Activated T-cell treated with anti-CD3 and anti-CD28 coated beads for 24 hours (primary cell): ENCODE results near the gene RASSF9.

Experiments used
- DNase-seq: peaks from one replicate; pipeline ENCODE4 v3.0.0-alpha.2; 2020; ENCODE audit warnings: low read depth

The RASSF9 gene

GRCh38 chr12:85836197-85837090 is at the start of gene RASSF9:
Gene RASSF9, minus strand, starts transcription at chr12:85836409. Its CDS starts 208 bp downstream, at chr12:85836201.
- no peak for DNase-seq

- no peak for DNase-seq
Observed at GRCh38 chr12:85883763-85884162, 47.6 kb upstream of the RASSF9 start.

DNA sequence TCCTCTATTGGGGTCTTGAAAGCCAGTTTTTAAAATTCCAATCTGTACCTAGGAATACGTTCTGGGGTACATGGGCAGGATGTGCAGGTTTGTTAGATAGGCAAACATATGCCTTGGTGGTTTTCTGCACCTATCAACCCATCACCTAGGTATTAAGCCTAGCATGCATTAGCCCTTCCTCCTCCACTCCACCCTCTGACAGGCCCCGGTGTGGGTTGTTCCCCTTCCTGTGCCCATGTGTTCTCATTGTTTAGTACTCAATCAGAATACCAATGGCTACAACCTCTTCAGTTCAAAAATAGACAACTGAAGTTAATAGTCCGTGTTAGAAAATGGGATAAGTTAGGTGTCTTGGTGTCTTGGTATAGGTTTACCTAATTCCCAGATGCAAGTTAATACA is 41.2 kb upstream of the RASSF9 start:
- no peak for DNase-seq

- DNase-seq, result no peak
Observed at GRCh38 chr12:85874031-85874461, 37.8 kb upstream of the RASSF9 start, which contains the start of gene NTS. Gene NTS, plus strand, starts transcription at chr12:85874295. Its CDS starts 109 bp downstream, at chr12:85874404.

DNA sequence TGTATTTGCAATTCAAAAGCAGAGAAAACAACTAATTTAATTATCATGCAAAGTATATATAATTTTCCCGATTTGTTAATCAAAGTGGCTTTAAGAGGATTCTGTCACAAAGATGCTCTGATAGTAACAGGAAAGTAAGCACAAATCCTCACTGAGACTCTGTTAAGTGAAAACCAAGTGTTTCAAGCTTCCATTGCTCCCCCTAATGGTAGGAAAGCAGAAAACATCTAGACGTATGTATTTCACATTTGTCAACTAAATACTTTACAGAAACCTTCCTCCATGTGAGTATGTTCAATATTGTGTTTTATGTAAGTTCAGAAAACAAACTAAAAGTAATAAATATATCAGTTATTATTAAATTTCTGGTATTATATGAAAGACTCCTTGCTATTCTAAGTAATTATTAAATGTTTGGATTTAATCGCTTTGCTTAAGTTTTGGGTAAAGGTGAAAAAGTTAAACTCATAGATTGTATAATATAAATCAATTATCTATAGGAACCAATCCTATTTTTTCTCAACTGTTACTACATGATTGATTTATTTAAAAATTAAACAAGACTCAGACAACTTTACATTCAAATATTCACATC is 36.4 kb upstream of the RASSF9 start:
- no peak for DNase-seq

- no peak for DNase-seq
Observed at GRCh38 chr12:85866986-85867776, 31.0 kb upstream of the RASSF9 start.

DNA sequence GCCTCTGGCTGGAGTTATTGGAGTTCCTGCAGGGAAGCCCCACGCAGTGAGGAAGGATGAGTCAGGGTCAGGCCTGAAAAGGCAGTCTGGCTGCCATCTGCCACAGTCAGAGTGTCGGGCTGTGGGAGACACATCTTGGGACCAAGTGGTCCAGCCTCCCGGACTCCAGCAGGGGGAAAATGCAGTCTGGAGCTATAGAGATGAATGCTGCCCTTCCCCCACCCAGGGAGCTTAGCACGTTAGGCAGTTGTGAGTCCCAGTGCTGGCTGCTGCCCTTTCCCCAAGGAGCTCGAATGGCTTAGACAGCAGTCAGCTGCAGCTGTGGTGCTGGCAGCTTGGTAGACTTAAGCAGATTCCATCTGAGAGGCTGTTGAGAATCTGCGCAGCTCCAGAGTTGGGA is 29.7 kb upstream of the RASSF9 start:
- DNase-seq, result no peak

- no peak for DNase-seq
Observed at GRCh38 chr12:85856966-85857365, 20.8 kb upstream of the RASSF9 start.

DNA sequence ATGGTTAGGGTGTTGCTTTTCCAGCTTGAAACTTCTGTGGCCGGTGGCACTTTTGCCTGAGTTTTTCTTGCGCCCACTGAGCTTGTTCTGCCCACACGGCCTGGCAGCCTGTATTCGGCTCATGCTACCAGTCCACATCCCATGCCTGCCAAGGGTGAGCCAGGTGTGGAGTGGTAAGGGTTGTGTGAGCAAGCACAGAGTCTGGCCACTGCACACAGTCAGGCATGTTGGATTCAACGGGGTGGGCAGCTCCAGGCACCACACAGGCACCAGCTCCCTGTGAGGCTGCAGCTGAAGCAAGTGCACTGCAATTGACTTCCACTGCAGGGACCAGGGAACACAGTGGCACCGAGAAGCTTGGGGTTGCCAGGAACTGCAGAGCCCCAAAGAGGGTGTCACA is 19.1 kb upstream of the RASSF9 start:
- no peak for DNase-seq

- DNase-seq, result no peak
Observed at GRCh38 chr12:85849344-85849743, 13.1 kb upstream of the RASSF9 start.

- no peak for DNase-seq
Observed at GRCh38 chr12:85843606-85844310, 7.5 kb upstream of the RASSF9 start.

DNA sequence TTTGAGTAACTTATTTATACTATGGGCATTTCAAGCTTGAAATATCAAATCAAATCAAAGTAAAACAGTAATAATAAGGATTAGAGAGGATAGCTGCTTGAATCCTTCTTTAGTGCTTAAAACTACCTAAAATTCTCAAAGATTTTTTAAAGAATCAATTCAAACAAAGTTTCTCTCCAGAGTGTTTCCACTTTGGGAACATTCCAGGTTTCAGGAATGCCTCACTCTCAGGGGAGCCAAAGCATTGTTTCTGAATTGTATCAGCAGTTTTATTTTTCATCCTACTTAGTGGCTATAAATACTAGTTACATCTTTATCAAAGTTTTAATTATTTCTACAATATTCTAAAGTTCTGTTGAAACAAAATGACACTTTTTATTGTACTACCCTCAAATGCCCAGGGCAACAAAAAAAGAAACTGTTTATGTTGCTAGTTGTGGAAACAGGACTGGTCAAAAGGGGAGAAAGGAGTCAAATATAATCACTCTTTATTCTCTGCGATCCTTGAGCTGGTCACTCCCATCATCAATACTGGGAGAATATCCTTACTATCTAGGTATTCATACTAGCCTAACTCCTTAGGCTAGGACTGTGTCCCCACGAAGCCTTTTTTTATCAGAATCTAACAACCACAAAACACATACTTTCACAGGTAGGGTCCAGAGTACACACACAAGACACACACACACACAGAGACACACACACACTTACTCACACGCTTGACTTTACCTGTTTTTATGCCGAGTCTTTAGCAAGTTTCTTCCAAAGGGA is 598 bp downstream of the RASSF9 start:
- no peak for DNase-seq

DNA sequence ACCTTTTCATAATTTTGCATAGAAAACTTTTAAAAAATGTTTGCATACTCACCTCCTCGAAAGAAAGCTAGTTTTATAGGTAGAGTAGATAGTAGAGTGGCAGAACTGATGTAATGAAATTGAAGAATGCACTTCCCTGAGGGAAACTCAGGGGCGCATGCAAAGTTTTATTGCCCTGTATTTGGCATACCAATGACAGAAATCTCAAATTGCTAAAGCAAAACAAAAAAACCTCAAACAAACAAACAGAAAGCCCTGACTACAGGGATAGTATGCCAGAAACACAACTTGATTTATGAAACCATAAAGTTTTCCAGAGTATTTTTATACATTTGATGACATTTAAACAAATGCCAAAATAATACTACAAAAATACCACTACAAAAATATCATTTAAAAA is 1.8 kb downstream of the RASSF9 start:
- DNase-seq, result no peak

DNA sequence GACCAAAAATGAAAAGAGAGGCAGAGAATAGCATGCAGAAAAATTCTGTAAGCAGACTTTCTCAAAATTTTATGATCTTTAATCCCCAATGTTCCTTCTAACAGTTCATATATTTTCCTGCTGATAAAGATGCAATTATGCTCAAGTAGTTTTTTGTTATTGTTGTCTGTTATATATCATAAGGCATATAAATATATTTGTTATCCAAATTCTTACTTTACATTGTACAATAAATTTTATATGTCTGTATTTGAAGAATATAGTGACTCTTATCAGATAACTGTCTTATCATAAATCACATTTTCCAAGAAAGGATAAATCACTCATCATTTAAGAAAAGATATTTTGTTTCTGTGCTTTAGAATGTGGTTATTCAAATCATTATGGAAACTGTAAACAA is 2.6 kb downstream of the RASSF9 start:
- DNase-seq, result no peak

GRCh38 chr12:85831327-85831990 is 4.8 kb downstream of the RASSF9 start:
- DNase-seq, result no peak

DNA sequence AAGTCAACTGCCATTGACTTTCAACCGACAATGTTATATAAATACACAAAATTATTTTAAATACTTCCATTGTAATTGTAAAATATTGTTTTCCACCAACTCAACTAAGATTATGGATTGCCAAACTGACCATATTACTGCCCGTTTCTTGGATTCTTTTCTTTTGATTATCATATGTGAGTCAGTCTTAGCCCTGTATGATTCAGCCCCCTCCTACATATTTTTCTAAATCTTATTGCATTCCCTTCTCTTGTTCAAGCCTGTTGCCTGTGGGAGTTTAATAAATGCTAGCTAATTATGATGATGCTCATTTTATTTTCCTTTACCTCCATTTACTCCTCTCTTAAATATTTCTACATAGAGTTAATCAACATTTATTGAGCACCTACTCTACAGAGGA is 6.8 kb downstream of the RASSF9 start:
- no peak for DNase-seq

- no peak for DNase-seq
Observed at GRCh38 chr12:85828576-85828975, 7.6 kb downstream of the RASSF9 start.

DNA sequence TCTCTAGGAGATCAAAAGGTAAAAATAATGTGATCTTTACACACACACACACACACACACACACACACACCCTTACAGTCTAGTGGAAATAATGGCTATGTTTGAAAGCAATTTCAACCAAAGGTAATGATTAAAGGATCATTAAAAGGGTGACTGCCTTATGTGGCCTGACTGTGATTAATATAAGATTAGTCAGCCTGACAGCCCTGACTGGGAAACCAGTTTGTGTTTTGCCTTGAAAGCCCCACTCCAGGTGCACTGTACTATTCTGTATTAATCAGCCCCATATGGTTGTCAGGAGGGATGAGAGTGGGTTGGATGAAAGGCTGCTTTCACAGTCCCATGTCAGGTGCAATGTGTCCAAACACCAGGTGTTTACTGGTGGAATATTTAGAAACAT is 10.5 kb downstream of the RASSF9 start:
- no peak for DNase-seq

DNA sequence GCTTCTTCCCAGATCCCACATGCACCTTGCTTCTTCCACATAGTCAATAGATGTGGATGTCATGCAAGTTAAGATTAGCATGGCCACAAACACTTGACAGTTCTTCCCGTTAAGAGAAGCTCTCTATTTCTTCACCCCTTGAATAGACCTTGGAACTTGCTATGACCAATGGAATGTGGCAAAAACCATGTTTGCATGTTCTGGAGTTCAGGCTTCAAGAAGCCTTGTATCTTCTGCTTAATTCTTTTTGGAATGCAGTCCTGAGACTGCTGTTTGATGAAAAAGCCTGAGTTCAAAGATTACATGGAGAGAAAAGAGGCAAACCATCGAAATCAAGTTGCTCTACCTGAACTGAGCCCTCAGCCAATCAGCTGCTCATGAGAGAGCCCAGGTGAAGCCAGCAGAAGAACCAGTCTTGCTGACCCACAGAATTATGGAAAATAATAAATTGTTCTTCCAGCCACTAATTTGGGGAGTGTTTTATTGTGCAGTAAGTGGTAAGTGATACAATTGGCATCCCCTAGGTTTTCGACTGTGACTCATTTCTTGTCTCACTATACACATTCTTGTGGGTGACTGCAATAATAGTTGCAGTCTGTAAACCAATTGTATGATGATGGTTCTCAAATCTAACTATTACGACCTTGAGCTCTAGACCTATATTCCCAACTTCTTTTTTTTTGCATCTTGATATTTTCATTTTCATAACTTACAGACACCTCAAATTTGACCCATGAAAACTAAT is 12.6 kb downstream of the RASSF9 start:
- no peak for DNase-seq

DNA sequence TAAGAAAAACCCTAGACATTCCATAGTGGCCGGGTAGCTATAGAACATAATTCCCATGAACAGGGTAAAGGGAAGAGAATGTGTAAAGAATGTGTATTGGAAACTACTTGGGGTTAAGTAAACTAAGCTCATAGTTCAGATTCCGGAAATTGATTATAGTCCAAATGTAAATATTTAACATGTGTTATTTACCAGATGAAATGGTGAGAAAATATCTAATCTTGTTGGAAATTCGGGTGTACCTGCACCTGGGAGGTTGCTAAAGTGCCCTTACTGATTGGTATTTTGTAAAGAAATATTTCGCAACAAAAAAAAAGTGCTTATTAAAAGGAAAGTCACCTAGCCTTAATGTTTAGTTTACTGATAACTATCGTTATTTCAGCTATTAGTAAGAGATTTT is 14.4 kb downstream of the RASSF9 start:
- no peak for DNase-seq
